Prostate gland (tissue), 2 donors: ENCODE measurements around the gene MRPS23.

ENCODE experiments used
- CTCF ChIP-seq, 4 experiments: fragments of 200-600 bp in 2 of 4; fragments of 450-650 bp in 2 of 4; sonication (generic) in 2 of 4; IDR thresholded peaks; 1 replicate in 3 of 4; 2 replicates in 1 of 4; pipeline ENCODE4 v1.5.1; 2016 to 2019; ENCODE audit warnings: antibody characterized with exemption in 4 of 4, mild to moderate bottlenecking in 2 of 4, moderate library complexity in 2 of 4
- POLR2A ChIP-seq: fragments of 450-650 bp; IDR thresholded peaks from one replicate; pipeline ENCODE4 v1.6.1; 2016; ENCODE audit warnings: antibody characterized with exemption, mild to moderate bottlenecking

GRCh38 chr17:57876023-57876865 is 26.4 kb upstream of the MRPS23 start:
- TF ChIP-seq CTCF (IDR thresholded peaks at IDR 0.05): no peak
- TF ChIP-seq POLR2A: no peak
